ENCODE data around the gene SNX10. TPM values are rescaled to one million over a fixed set of nuclear protein-coding genes. Genes with fewer than 3 reads are reported as not detected.

Gene SNX10
- total RNA-seq, 1 experiment from 2014 or later: 9.4 TPM

GRCh38 chr7:26305869-26306665 is 14.4 kb downstream of the SNX10 start:
- Mint-ChIP-seq H3K9me3 (no peaks in the 10 kb centered on the region; a peak in 1 of 5 replicates), H3K36me3 (ENCODE audit: insufficient read depth in 1 of 3, low read depth in 3 of 3) (no peaks in the 10 kb centered on the region; a peak in 1 of 7 replicates), H3K4me3 (no peak overlapping the region), H3K4me1 (peaks cover 21 to 37% of the 10 kb centered on the region in 2 experiments), H3K27me3 (ENCODE audit: low read depth) (no peaks in the 10 kb centered on the region), H3K27ac (peak overlapping the region in 1 of 3 experiments; percentile 94; a peak in 1 of 7 replicates)
- H4K5ac ChIP-seq (ENCODE audit: insufficient read length, low read depth, low read length): no peak overlapping the region
- no peak overlapping the region for H3K4me2 ChIP-seq (ENCODE audit: insufficient read depth, insufficient read length, low read length)
- H3K4ac ChIP-seq (ENCODE audit: low read depth, low read length): no peak overlapping the region
- H3K23me2 ChIP-seq (ENCODE audit: insufficient read length, low read depth, low read length, poor library complexity, severe bottlenecking): no peaks in the 10 kb centered on the region
- H3K14ac ChIP-seq (ENCODE audit: insufficient read depth, low read length): no peak overlapping the region
- H3K56ac ChIP-seq (ENCODE audit: insufficient read length, low read depth, low read length): no peak overlapping the region
- H2BK20ac ChIP-seq (ENCODE audit: low read depth, low read length, poor library complexity, severe bottlenecking): no peak overlapping the region
- no peak overlapping the region for H3K27ac ChIP-seq (ENCODE audit: insufficient read length, low read depth, low read length)
- H2BK15ac ChIP-seq (ENCODE audit: low read depth, low read length): no peak overlapping the region
- H4K20me1 ChIP-seq (ENCODE audit: control insufficient read depth, insufficient read depth, insufficient read length): no peaks in the 10 kb centered on the region
- no peak overlapping the region for H2BK12ac ChIP-seq (ENCODE audit: insufficient read length, low read depth, low read length)
- no peak overlapping the region for H4K91ac ChIP-seq (ENCODE audit: insufficient read length, low read depth, low read length)
- no peak overlapping the region for H3K9ac ChIP-seq (ENCODE audit: extremely low read depth, insufficient read length, low read length)
- H4K8ac ChIP-seq (replicated peaks; ENCODE audit: insufficient read length, low read depth, low read length): no peak overlapping the region
- H3K27me3 ChIP-seq (ENCODE audit: insufficient read depth, low read length): no peaks in the 10 kb centered on the region; the same call in 1 of the 2 replicates
- no peaks in the 10 kb centered on the region for H3K9me3 ChIP-seq (ENCODE audit: control insufficient read depth, low read depth, low read length)
- H3T11ph ChIP-seq (ENCODE audit: low read length): no peak overlapping the region
- no peak overlapping the region for H2AK5ac ChIP-seq (ENCODE audit: insufficient read length, low read length)
- no peak overlapping the region for H2BK120ac ChIP-seq (ENCODE audit: low read depth, low read length, poor library complexity, severe bottlenecking)
- no peak overlapping the region for H3K18ac ChIP-seq (ENCODE audit: insufficient read length, low read depth, low read length)
- H3K4me1 ChIP-seq (ENCODE audit: insufficient read depth, low read length): peaks cover 2% of the 10 kb centered on the region; the same call in 1 of the 2 replicates
- no peak overlapping the region for H3K23ac ChIP-seq (ENCODE audit: insufficient read length, low read depth, low read length)
- no peaks in the 10 kb centered on the region for H3K79me2 ChIP-seq (ENCODE audit: insufficient read depth, low read length)
- no CpG with 5 or more reads among the region's 16 CpGs for WGBS (ENCODE audit: extremely low coverage, insufficient read length, low lambda C conversion rate)
- TF ChIP-seq, protein P1, sequence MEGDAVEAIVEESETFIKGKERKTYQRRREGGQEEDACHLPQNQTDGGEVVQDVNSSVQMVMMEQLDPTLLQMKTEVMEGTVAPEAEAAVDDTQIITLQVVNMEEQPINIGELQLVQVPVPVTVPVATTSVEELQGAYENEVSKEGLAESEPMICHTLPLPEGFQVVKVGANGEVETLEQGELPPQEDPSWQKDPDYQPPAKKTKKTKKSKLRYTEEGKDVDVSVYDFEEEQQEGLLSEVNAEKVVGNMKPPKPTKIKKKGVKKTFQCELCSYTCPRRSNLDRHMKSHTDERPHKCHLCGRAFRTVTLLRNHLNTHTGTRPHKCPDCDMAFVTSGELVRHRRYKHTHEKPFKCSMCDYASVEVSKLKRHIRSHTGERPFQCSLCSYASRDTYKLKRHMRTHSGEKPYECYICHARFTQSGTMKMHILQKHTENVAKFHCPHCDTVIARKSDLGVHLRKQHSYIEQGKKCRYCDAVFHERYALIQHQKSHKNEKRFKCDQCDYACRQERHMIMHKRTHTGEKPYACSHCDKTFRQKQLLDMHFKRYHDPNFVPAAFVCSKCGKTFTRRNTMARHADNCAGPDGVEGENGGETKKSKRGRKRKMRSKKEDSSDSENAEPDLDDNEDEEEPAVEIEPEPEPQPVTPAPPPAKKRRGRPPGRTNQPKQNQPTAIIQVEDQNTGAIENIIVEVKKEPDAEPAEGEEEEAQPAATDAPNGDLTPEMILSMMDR (conservative IDR thresholded peaks at IDR 0.05): no peak
- no peak overlapping the region for H2AFZ ChIP-seq (ENCODE audit: low read length)
- H2BK5ac ChIP-seq (ENCODE audit: insufficient read length, low read length): no peak overlapping the region
- no peak for DNase-seq
- no peaks in the 10 kb centered on the region for H3K79me1 ChIP-seq (ENCODE audit: insufficient read depth, low read depth, low read length, poor library complexity, severe bottlenecking)

Data from H9 (cell line).